ENCODE measurements around the gene TGFBRAP1.

Gene TGFBRAP1

DNA sequence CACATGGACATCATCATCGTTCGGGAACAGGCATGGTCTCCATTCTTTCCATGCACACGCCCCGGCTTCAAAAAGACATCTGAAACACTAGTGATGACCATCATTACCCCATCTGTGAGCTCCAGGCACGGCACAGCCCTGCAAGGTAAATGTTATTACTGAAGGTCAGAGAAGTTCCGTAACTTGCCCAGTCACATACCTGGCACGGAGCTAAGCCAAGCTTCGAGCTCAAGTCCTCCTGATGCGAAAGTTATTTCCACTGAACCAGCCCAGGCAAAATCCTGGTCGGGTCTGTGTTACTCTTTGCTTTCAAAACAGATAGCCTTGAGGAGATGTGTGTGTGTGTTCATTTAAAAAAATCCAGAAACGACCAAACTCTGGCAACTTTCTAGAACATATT, 46.5 kb upstream of the TGFBRAP1 start:
- ChIA-PET CTCF (no interaction called here), POLR2A (no interaction called here)
- no peak for DNase-seq (ENCODE audit: extremely low spot score)
- TF ChIP-seq FOXA1 (IDR thresholded peaks at IDR 0.05) (no peak), BHLHE40 (IDR thresholded peaks at IDR 0.05; ENCODE audit: borderline replicate concordance) (no peak), PKNOX1 (IDR thresholded peaks at IDR 0.05) (no peak), L3MBTL2 (conservative IDR thresholded peaks at IDR 0.05) (no peak), HDGF (IDR thresholded peaks at IDR 0.05; ENCODE audit: borderline replicate concordance) (no peak), LEF1 (IDR thresholded peaks at IDR 0.05; ENCODE audit: borderline replicate concordance) (no peak), SUZ12 (IDR thresholded peaks at IDR 0.05) (no peak), TARDBP (IDR thresholded peaks at IDR 0.05) (no peak), ELF4 (IDR thresholded peaks at IDR 0.05) (no peak), NFRKB (IDR thresholded peaks at IDR 0.05) (no peak), SP1 (IDR thresholded peaks at IDR 0.05) (no peak), FOXM1 (IDR thresholded peaks at IDR 0.05; ENCODE audit: borderline replicate concordance) (no peak), CTBP1 (IDR thresholded peaks at IDR 0.05; ENCODE audit: borderline replicate concordance) (no peak), ZNF384 (IDR thresholded peaks at IDR 0.05) (no peak), FOXK2 (IDR thresholded peaks at IDR 0.05) (no peak), ARNT (IDR thresholded peaks at IDR 0.05) (no peak)

DNA sequence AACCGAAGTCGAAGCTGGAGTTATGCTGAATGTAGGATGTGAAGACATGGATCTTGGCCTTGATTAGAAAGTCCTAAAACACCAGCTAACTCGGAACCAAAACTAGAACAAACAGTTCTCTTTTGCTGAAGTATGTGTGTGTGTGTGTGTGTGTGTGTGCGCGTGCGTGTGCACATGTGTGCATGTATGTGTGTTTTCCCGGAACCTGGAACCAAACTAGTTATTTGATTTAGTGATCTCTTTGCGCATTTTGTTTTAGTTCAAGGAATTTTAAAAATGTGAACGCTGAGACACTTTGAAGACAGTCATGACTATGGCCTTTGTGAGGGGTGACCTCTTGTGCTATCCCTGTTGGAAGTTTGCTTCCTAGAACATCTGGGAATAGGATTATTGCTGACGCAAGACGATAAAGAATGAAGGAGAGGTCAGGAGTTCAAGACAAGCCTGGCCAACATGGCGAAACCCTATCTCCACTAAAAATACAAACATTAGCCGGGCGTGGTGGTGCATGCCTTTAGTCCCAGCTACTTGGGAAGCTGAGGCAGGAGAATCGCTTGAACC, 45.5 kb upstream of the TGFBRAP1 start:
- ChIA-PET POLR2A (no interaction called here), CTCF (no interaction called here)
- no peak for DNase-seq (ENCODE audit: extremely low spot score)
- TF ChIP-seq SP1 (IDR thresholded peaks at IDR 0.05) (no peak), FOXM1 (IDR thresholded peaks at IDR 0.05; ENCODE audit: borderline replicate concordance) (no peak), ELF4 (IDR thresholded peaks at IDR 0.05) (no peak), L3MBTL2 (conservative IDR thresholded peaks at IDR 0.05) (no peak), ZNF384 (IDR thresholded peaks at IDR 0.05) (no peak), HDGF (IDR thresholded peaks at IDR 0.05; ENCODE audit: borderline replicate concordance) (no peak), ARNT (IDR thresholded peaks at IDR 0.05) (no peak), NFRKB (IDR thresholded peaks at IDR 0.05) (no peak), FOXK2 (IDR thresholded peaks at IDR 0.05) (no peak), BHLHE40 (IDR thresholded peaks at IDR 0.05; ENCODE audit: borderline replicate concordance) (no peak), CTBP1 (IDR thresholded peaks at IDR 0.05; ENCODE audit: borderline replicate concordance) (no peak), SUZ12 (IDR thresholded peaks at IDR 0.05) (no peak), PKNOX1 (IDR thresholded peaks at IDR 0.05) (no peak), TARDBP (IDR thresholded peaks at IDR 0.05) (no peak), FOXA1 (IDR thresholded peaks at IDR 0.05) (no peak), LEF1 (IDR thresholded peaks at IDR 0.05; ENCODE audit: borderline replicate concordance) (no peak)

- ChIA-PET POLR2A (no interaction called here), CTCF (no interaction called here)
Measured at GRCh38 chr2:105373895-105374401, 44.4 kb upstream of the TGFBRAP1 start.

DNA sequence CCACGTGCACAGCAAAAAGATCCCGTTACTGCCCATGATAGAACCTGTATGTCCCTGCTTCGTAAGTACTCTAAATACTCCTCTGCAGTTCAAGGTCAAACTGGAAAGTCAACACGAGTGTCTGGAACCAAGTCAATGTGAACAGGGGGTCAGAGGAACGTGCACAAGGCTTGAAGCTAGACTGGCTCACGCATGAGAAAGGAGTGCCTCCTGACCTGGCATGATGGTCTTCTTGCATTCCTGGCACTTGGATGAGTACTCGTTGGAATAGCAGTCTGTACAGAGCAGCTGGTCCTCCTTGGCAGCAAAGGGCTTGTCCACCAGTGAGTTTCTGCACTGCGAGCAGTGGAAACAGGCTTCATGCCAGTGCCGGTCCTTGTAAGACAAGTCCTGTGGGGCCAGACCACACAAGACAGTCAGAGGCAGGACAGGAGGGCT, 43.8 kb upstream of the TGFBRAP1 start:
- ChIA-PET CTCF (no interaction called here), POLR2A (no interaction called here)
- no peak for TF ChIP-seq PKNOX1 (IDR thresholded peaks at IDR 0.05)
- no peak for TF ChIP-seq FOXK2 (IDR thresholded peaks at IDR 0.05)
- no peak for TF ChIP-seq L3MBTL2 (conservative IDR thresholded peaks at IDR 0.05)
- no peak for TF ChIP-seq LEF1 (IDR thresholded peaks at IDR 0.05; ENCODE audit: borderline replicate concordance)
- TF ChIP-seq SP1 (IDR thresholded peaks at IDR 0.05) = no peak
- no peak for TF ChIP-seq NFRKB (IDR thresholded peaks at IDR 0.05)
- TF ChIP-seq FOXM1 (IDR thresholded peaks at IDR 0.05; ENCODE audit: borderline replicate concordance) = no peak
- no peak for TF ChIP-seq ELF4 (IDR thresholded peaks at IDR 0.05)
- TF ChIP-seq TARDBP (IDR thresholded peaks at IDR 0.05) = no peak
- DNase-seq (ENCODE audit: extremely low spot score) = no peak

More at GRCh38 chr2:105373895-105374401, 44.4 kb upstream of the TGFBRAP1 start:
- TF ChIP-seq ARNT (IDR thresholded peaks at IDR 0.05) (no peak), BHLHE40 (IDR thresholded peaks at IDR 0.05; ENCODE audit: borderline replicate concordance) (no peak), FOXM1 (IDR thresholded peaks at IDR 0.05; ENCODE audit: borderline replicate concordance) (no peak), FOXK2 (IDR thresholded peaks at IDR 0.05) (no peak), ELF4 (IDR thresholded peaks at IDR 0.05) (no peak), ZNF384 (IDR thresholded peaks at IDR 0.05) (no peak), NFRKB (IDR thresholded peaks at IDR 0.05) (no peak), HDGF (IDR thresholded peaks at IDR 0.05; ENCODE audit: borderline replicate concordance) (no peak), L3MBTL2 (conservative IDR thresholded peaks at IDR 0.05) (no peak), FOXA1 (IDR thresholded peaks at IDR 0.05) (no peak), LEF1 (IDR thresholded peaks at IDR 0.05; ENCODE audit: borderline replicate concordance) (no peak), CTBP1 (IDR thresholded peaks at IDR 0.05; ENCODE audit: borderline replicate concordance) (no peak), SP1 (IDR thresholded peaks at IDR 0.05) (no peak), TARDBP (IDR thresholded peaks at IDR 0.05) (no peak), PKNOX1 (IDR thresholded peaks at IDR 0.05) (no peak), SUZ12 (IDR thresholded peaks at IDR 0.05) (no peak)
- no peak for DNase-seq (ENCODE audit: extremely low spot score)

- CTCF ChIA-PET = interaction anchor here (1.0 kb wide), 1 partner anchor 33 kb away, joined by 3 read pairs; no protein-coding TSS in a partner anchor
- TF ChIP-seq SP1 (IDR thresholded peaks at IDR 0.05) = no peak
- TF ChIP-seq ARNT (IDR thresholded peaks at IDR 0.05) = no peak
- TF ChIP-seq TARDBP (IDR thresholded peaks at IDR 0.05) = no peak
- no peak for TF ChIP-seq SUZ12 (IDR thresholded peaks at IDR 0.05)
- TF ChIP-seq BHLHE40 (IDR thresholded peaks at IDR 0.05; ENCODE audit: borderline replicate concordance) = no peak
- TF ChIP-seq NFRKB (IDR thresholded peaks at IDR 0.05) = no peak
- TF ChIP-seq FOXM1 (IDR thresholded peaks at IDR 0.05; ENCODE audit: borderline replicate concordance) = no peak
- no peak for TF ChIP-seq HDGF (IDR thresholded peaks at IDR 0.05; ENCODE audit: borderline replicate concordance)
- no peak for TF ChIP-seq LEF1 (IDR thresholded peaks at IDR 0.05; ENCODE audit: borderline replicate concordance)
- no peak for TF ChIP-seq L3MBTL2 (conservative IDR thresholded peaks at IDR 0.05)
- TF ChIP-seq CTBP1 (IDR thresholded peaks at IDR 0.05; ENCODE audit: borderline replicate concordance) = no peak
- no peak for TF ChIP-seq FOXK2 (IDR thresholded peaks at IDR 0.05)
- no peak for TF ChIP-seq ZNF384 (IDR thresholded peaks at IDR 0.05)
- TF ChIP-seq ELF4 (IDR thresholded peaks at IDR 0.05) = no peak
- TF ChIP-seq PKNOX1 (IDR thresholded peaks at IDR 0.05) = no peak
- TF ChIP-seq FOXA1 (IDR thresholded peaks at IDR 0.05) = no peak
- POLR2A ChIA-PET = no interaction called here
- no peak for DNase-seq (ENCODE audit: extremely low spot score)
Measured at GRCh38 chr2:105371810-105372209, 42.3 kb upstream of the TGFBRAP1 start.

Data from HEK293T (cell line).